Heart left ventricle (tissue), 16 donors: ENCODE data around the gene DDRGK1. TPM values are rescaled to one million over a fixed set of nuclear protein-coding genes. Genes with fewer than 3 reads are reported as not detected.
A peak's percentile ranks its signal among the peaks of the same experiment; 100 is the strongest.
"Not testable (repeated sequence)": the region's sequence is repeated elsewhere in the genome, so short reads cannot be mapped to it uniquely, and the experiment has no call there.

Experiments
- ATAC-seq, 4 donors: fragments of 200-7000 bp; cut with Tn5 transposase; one replicate each; pipeline ENCODE4 v1.9.1; 2020 to 2022; ENCODE audit warnings: moderate library complexity in 4 of 4, mild to moderate bottlenecking in 3 of 4, moderate number of reproducible peaks in 1 of 4
- DNase-seq, 5 donors: peaks; one replicate each; pipeline ENCODE4 v3.0.0-alpha.2; 2020
- H3K27ac ChIP-seq, 12 donors: fragments of 200-600 bp; sonication (generic) in 4 of 12; one replicate each; pipeline versions ENCODE4 v1.5.0 to v1.8.0; 2016 to 2022; ENCODE audit warnings: mild to moderate bottlenecking in 2 of 12
- H3K27me3 ChIP-seq, 9 donors: fragments of 200-600 bp; sonication (generic) in 2 of 9; one replicate each; pipeline versions ENCODE4 v1.5.1 to v1.8.0; 2016 to 2022; ENCODE audit warnings: mild to moderate bottlenecking in 3 of 9
- H3K36me3 ChIP-seq, 9 donors: fragments of 200-600 bp; sonication (generic) in 2 of 9; one replicate each; pipeline versions ENCODE4 v1.5.0 to v1.8.0; 2018 to 2022; ENCODE audit warnings: mild to moderate bottlenecking in 2 of 9
- H3K4me1 ChIP-seq, 12 donors: fragments of 200-600 bp; sonication (generic) in 4 of 12; one replicate each; pipeline versions ENCODE4 v1.5.0 to v1.8.0; 2016 to 2022; ENCODE audit warnings: mild to moderate bottlenecking in 3 of 12
- H3K4me3 ChIP-seq, 12 donors: fragments of 200-600 bp; sonication (generic) in 4 of 12; one replicate each; pipeline versions ENCODE4 v1.5.0 to v1.8.0; 2017 to 2022; ENCODE audit warnings: mild to moderate bottlenecking in 9 of 12, moderate library complexity in 4 of 12
- H3K9me3 ChIP-seq, 12 donors: fragments of 200-600 bp; sonication (generic) in 4 of 12; one replicate each; pipeline versions ENCODE4 v1.5.0 to v1.8.0; 2016 to 2022; ENCODE audit warnings: mild to moderate bottlenecking in 1 of 12
- POLR2A ChIP-seq, 2 donors: fragments of 450-650 bp; IDR thresholded peaks; one replicate each; pipeline ENCODE4 v1.6.1; 2017; ENCODE audit warnings: antibody characterized with exemption in 2 of 2, mild to moderate bottlenecking in 2 of 2, moderate library complexity in 2 of 2
- WGBS, 4 donors: extraction: QIAGEN DNeasy Blood & Tissue Kit in 2 of 4; methylation state at CpG; one replicate each; pipeline versions ENCODE4 v1.1.5 to v1.1.7; 2013 to 2018; 5-methylcytosine and 5-hydroxymethylcytosine counted together
- intact Hi-C, 10 donors: fragments of 100-400 bp; cut with DNase I; formaldehyde crosslinking; loops; one replicate each; pipeline versions ENCODE4 v1.11.1 to v1.14.2; 2022
- polyA plus RNA-seq, 2 donors: library from polyadenylated mRNA; stranded (reverse); fragments of 200-250 nt; gene quantifications; one replicate each; pipeline ENCODE4 v1.2.3, GENCODE V29; 2013
- total RNA-seq, 9 donors: library from RNA; depleted of rRNA in 2 of 9; stranded (reverse); fragments of >200 nt in 2 of 9; fragmentation: NEBNext Ultra II Directional in 3 of 9; extraction: Animal tissue kit (Norgen Biotek cat#: 25700) in 3 of 9; gene quantifications; one replicate each; pipeline versions ENCODE4 v1.1.0 to v1.2.4, GENCODE V29; 2016 to 2023
- TF ChIP-seq, protein P1 (sequence below), 12 donors: fragments of 200-600 bp; sonication (generic) in 4 of 12; IDR thresholded peaks; one replicate each; pipeline versions ENCODE4 v1.5.0 to v1.8.0; 2018 to 2022; ENCODE audit warnings: antibody characterized with exemption in 12 of 12, mild to moderate bottlenecking in 5 of 12
- donor health status: ischemic (EF 13 %, LVEDD 7.1; RV severe dilation, severe dysfunction).
- donor health status: healthy with polysubstance abuse.
- donor health status: DM: no; HTN: yes; CAD: no.
- donor health status: DM: no; HTN: no; CAD: no.
- donor health status: ischemic (EF 25% LVEDD 6.9; RV normal size, moderate dysfunction).
- donor health status: ischemic (EF 25% LVEDD 5.7; RV mildly dilated, moderate dysfunction).
- donor health status: healthy.
- donor health status: DM: yes; HTN: yes; CAD: no.
- donor health status: ischemic (EF 35%, LVEDD 5.7; RV mildly dilated, moderate dysfunction).
- donor health status: nonischemic (EF 11% LVEDD 7.7; RV severe dilation, severe dysfunction).
- donor health status: DM: yes; HTN: yes; CAD: no.
- donor health status: PGD.
- donor health status: ischemic (EF 29% LVEDD 5.4; RV normal size, mild dysfunction).
- donor health status: nonischemic (EF 23%, LVEDD 6.1; RV moderate dilation, normal function).

DDRGK1 gene
- total and polyA plus RNA-seq, 11 donors: 25.1 to 78.3 (median 35.5) TPM

DNA sequence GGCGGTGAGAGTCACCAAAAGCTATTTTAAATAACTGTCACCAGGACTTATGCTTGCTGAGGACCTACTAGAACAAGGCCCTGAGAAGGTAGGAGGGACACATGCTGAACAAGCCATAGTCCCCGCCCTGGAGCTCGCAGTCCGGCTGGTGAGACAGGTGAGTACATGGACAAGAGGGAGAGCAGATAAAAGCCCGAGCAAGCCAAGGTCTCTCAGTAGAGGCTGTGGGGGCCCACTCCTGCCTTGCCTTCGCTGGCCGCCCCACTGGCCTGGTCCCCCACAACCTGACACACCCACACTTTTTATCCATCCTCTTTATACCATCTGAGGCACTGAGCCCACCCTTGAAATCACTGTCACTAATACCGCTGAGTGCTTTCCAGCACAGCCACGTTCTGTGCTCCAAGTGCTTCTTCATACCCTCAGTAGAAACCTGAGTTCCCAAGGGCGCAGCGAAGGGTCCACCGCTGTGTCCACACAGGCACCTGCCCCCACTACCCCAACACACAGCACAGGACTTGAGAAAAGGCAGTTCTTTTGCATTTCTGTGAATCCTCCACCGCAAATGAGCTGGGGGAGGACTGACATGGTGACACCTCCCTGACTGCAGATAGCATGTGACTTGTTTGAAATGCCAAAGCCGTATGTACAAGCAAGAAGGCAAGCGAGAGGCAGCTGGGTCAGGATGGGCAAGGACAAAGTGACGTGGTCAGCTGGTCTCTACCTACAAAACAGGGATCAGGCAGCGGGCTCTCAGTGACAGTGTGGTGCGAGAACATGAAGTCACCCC lies 12.1 kb downstream of the DDRGK1 start:
- H3K27ac ChIP-seq: no peak overlapping the region
- WGBS, 4 donors: 91 to 94% (median 92%) methylated on average over 18 of the region's 18 CpGs
- intact Hi-C loops: no loop called here
- no peak overlapping the region for H3K4me3 ChIP-seq
- peaks cover 3 to 85% (median 76%) of the 10 kb centered on the region in 9 donors for H3K36me3 ChIP-seq
- TF ChIP-seq POLR2A (IDR thresholded peaks at IDR 0.05): no peak
- TF ChIP-seq, protein P1, sequence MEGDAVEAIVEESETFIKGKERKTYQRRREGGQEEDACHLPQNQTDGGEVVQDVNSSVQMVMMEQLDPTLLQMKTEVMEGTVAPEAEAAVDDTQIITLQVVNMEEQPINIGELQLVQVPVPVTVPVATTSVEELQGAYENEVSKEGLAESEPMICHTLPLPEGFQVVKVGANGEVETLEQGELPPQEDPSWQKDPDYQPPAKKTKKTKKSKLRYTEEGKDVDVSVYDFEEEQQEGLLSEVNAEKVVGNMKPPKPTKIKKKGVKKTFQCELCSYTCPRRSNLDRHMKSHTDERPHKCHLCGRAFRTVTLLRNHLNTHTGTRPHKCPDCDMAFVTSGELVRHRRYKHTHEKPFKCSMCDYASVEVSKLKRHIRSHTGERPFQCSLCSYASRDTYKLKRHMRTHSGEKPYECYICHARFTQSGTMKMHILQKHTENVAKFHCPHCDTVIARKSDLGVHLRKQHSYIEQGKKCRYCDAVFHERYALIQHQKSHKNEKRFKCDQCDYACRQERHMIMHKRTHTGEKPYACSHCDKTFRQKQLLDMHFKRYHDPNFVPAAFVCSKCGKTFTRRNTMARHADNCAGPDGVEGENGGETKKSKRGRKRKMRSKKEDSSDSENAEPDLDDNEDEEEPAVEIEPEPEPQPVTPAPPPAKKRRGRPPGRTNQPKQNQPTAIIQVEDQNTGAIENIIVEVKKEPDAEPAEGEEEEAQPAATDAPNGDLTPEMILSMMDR (IDR thresholded peaks at IDR 0.05): no peak
- no peaks in the 10 kb centered on the region for H3K9me3 ChIP-seq
- no peaks in the 10 kb centered on the region for H3K4me1 ChIP-seq
- no peaks in the 10 kb centered on the region for H3K27me3 ChIP-seq
- DNase-seq: no peak
- ATAC-seq: no peak

DNA sequence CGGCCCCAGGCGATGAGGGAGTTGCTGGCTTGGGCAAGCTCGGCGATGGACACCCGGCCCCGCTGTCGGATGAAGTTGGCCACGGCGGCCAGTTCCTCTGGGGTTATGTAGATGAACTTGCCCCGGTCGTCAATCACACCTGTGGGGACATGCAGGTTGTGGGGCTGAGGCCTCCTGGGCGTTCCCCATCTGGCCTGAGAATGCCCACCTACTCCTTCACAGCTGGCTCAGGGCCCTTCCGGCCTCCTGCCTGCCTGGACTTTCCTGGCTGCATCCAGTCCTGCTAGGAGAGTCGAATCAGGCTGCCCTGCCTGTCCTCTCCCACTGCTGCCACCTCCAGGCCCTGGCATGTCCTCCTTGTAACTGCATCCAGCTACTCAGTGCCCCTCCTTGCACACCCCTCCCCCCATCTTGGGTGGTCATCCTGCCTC lies 13.8 kb downstream of the DDRGK1 start:
- ATAC-seq (no peak), DNase-seq (no peak)
- Histone ChIP-seq H3K4me1 (no peaks in the 10 kb centered on the region), H3K36me3 (peaks cover 3 to 68% (median 62%) of the 10 kb centered on the region in 9 donors), H3K9me3 (no peaks in the 10 kb centered on the region), H3K4me3 (no peak overlapping the region), H3K27ac (no peak overlapping the region), H3K27me3 (no peaks in the 10 kb centered on the region)
- intact Hi-C loops: no loop called here
- WGBS, 4 donors: 89 to 97% (median 91%) methylated on average over 11 to 14 of the region's 14 CpGs
- no peak for TF ChIP-seq POLR2A (IDR thresholded peaks at IDR 0.05)
- TF ChIP-seq, protein P1 (IDR thresholded peaks at IDR 0.05): no peak

DNA sequence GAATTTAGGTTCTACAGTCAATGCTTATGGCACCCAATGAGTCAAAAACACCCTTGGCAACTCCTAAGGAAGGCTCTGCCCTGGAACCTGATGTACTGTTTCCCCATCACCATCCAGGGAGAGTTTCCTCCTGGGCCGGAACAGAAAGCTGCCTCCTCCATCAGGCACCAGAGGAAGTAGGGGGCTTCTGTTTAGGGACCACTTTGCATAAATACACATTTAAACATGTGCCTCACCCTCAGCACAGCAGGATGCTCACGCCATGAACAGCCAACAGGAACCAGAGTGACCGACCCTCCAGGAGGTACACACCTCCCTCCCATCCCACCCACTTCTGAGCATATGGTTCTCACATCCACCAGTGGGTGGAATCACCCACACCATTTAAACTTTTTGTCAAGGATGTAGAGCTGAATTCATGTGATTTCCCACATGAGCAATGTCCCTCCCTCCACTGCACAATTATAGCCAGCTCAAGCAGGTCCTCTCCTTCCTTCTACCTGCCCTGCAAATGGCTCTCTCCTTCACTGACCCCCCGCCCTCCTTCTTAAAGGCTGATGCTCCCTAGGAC lies 14.8 kb downstream of the DDRGK1 start:
- DNase-seq (no peak), ATAC-seq (no peak)
- TF ChIP-seq POLR2A (IDR thresholded peaks at IDR 0.05): no peak
- TF ChIP-seq, protein P1 (IDR thresholded peaks at IDR 0.05): no peak
- peaks cover 3 to 57% (median 51%) of the 10 kb centered on the region in 9 donors for H3K36me3 ChIP-seq
- intact Hi-C loops: no loop called here
- no peaks in the 10 kb centered on the region for H3K4me1 ChIP-seq
- no peak overlapping the region for H3K4me3 ChIP-seq
- H3K9me3 ChIP-seq: no peaks in the 10 kb centered on the region
- WGBS, 4 donors: 79 to 87% (median 80%) methylated on average over 3 to 4 of the region's 4 CpGs
- H3K27ac ChIP-seq: no peak overlapping the region
- H3K27me3 ChIP-seq: no peaks in the 10 kb centered on the region

DNA sequence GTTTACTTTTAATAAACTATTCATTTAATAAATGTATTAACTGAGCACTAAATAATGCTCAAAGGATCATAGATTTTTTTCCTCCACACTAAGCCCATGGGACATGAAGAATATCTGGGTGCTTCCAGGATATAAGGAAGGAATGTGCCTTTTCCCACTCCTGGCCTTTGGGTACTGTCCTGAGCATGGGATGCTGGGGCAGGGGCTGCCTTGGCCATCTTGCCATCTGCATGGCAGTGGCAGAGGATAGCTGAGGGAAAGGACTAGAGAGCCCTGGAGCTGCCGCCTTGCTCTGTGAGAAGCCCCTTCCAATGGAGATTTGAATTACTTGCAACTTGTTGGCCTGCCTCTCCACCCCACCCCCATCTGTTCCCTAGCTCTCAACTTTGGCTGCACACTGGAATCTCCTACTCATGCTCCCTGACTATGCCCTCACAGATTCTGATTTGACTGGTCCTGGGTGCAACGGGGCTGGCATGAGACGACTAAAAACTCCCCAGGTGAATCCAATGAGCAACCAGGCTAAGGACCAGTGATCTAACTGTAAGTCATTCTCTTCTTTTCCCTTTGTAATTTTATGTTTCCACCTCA lies 15.6 kb downstream of the DDRGK1 start:
- no peaks in the 10 kb centered on the region for H3K9me3 ChIP-seq
- H3K4me1 ChIP-seq: no peaks in the 10 kb centered on the region
- DNase-seq (peak in 1 of 5 donors; percentile 16), ATAC-seq (peak in 2 of 4 donors; percentile 39 to 64)
- H3K4me3 ChIP-seq: no peak overlapping the region
- peaks cover 0 to 50% (median 44%) of the 10 kb centered on the region in 9 donors for H3K36me3 ChIP-seq
- TF ChIP-seq, protein P1 (IDR thresholded peaks at IDR 0.05): no peak
- no peak for TF ChIP-seq POLR2A (IDR thresholded peaks at IDR 0.05)
- no peaks in the 10 kb centered on the region for H3K27me3 ChIP-seq
- H3K27ac ChIP-seq: no peak overlapping the region
- WGBS, 4 donors: 60 to 85% (median 79%) methylated on average over 3 of the region's 3 CpGs
- intact Hi-C loops: no loop called here

DNA sequence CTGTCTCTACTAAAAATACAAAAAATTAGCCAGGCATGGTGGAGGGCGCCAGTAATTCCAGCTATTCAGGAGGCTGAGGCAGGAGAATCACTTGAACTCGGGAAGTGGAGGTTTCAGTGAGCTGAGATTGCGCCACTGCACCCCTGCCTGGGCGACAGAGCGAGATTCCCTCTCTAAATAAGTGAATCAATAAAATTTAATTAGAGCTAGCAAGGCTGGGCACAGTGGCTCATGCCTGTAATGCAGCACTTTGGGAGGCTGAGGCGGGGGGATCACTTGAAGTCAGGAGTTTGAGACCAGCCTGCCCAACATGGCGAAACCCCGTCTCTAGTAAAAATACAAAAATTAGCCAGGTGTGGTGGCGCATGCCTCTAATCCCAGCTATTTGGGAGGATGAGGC lies 16.6 kb downstream of the DDRGK1 start:
- WGBS, 4 donors: 93 to 97% (median 96%) methylated on average over 9 of the region's 9 CpGs
- H3K36me3 ChIP-seq: peaks cover 0 to 39% (median 33%) of the 10 kb centered on the region in 9 donors
- H3K4me3 ChIP-seq, ATAC-seq, intact Hi-C loops, H3K9me3 ChIP-seq, H3K27ac ChIP-seq, H3K27me3 ChIP-seq, H3K4me1 ChIP-seq: not testable (repeated sequence)
- DNase-seq: peak in 1 of 5 donors; percentile 1
